Breast epithelium (tissue), 4 donors: ENCODE results near the gene TXNL4B. TPM values are rescaled to one million over a fixed set of nuclear protein-coding genes. Genes with fewer than 3 reads are reported as not detected.

ENCODE experiments used
- DNase-seq, 2 donors: peaks; one replicate each; pipeline ENCODE4 v3.0.0-alpha.2; 2019; ENCODE audit warnings: low spot score in 2 of 2
- H3K27ac ChIP-seq, 2 donors: fragments of 200-600 bp; sonication (generic) in 1 of 2; one replicate each; pipeline ENCODE4 v1.5.1; 2016 to 2019; ENCODE audit warnings: mild to moderate bottlenecking in 1 of 2
- H3K27me3 ChIP-seq, 2 donors: fragments of 200-600 bp; sonication (generic) in 1 of 2; one replicate each; pipeline versions ENCODE4 v1.5.1 to v1.6.0; 2017 to 2019; ENCODE audit warnings: control low read depth in 1 of 2, mild to moderate bottlenecking in 1 of 2
- H3K36me3 ChIP-seq: fragments of 200-600 bp; one replicate; pipeline ENCODE4 v1.5.1; 2019
- H3K4me1 ChIP-seq, 2 donors: fragments of 200-600 bp; sonication (generic); one replicate each; pipeline ENCODE4 v1.5.1; 2016 to 2019; ENCODE audit warnings: control low read depth in 1 of 2
- H3K4me3 ChIP-seq, 3 donors: fragments of 200-600 bp; sonication (generic); 1 replicate in 2 of 3; 2 replicates in 1 of 3; pipeline ENCODE4 v1.5.1; 2016 to 2019; ENCODE audit warnings: mild to moderate bottlenecking in 3 of 3, moderate library complexity in 2 of 3
- H3K9me3 ChIP-seq, 2 donors: fragments of 200-600 bp; sonication (generic) in 1 of 2; one replicate each; pipeline ENCODE4 v1.5.1; 2016 to 2019; ENCODE audit warnings: control low read depth in 1 of 2
- CTCF ChIP-seq, 3 donors: fragments of 450-650 bp; IDR thresholded peaks; one replicate each; pipeline ENCODE4 v1.5.1; 2016 to 2017; ENCODE audit warnings: antibody characterized with exemption in 3 of 3, mild to moderate bottlenecking in 3 of 3, moderate library complexity in 3 of 3
- POLR2A ChIP-seq: fragments of 450-650 bp; IDR thresholded peaks from one replicate; pipeline ENCODE4 v1.6.1; 2016; ENCODE audit warnings: antibody characterized with exemption, mild to moderate bottlenecking, moderate library complexity
- POLR2AphosphoS5 ChIP-seq, 3 donors: sonication (generic); formaldehyde crosslinking; IDR thresholded peaks; one replicate each; pipeline ENCODE4 v1.6.1; 2017; ENCODE audit warnings: antibody characterized with exemption in 3 of 3
- intact Hi-C: fragments of 100-400 bp; cut with DNase I; formaldehyde crosslinking; loops from one replicate; pipeline ENCODE4 v1.15.1; 2023; ENCODE audit warnings: low total_unique reads
- total RNA-seq, 3 donors: library from RNA; depleted of rRNA; stranded (reverse); fragments of >200 nt; gene quantifications; one replicate each; pipeline ENCODE4 v1.1.0, GENCODE V29; 2016

The TXNL4B gene
- total RNA-seq, 3 donors from 2014 or later = 7.2 to 16.4 (median 8.8) TPM

DNA sequence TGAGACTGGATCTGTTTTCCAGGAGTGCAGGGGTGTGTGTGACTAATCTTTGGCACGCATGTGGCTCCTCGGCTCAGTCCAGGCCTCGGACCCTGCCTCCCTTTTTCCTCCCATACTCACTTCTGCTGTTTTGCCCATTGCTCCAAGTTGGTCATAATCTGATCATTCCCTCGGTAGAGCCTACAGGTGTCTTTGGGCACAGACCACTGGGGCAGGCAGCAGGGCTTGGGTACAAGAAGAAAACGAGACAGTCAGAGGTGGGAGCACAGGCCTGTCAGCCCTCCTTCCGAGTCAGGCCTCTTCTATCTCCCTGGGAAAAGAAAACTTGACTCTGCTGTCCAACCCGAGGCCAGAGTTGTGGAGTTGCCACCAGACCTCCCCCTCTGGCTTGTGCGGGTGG is 30.0 kb upstream of the TXNL4B start:
- H3K4me3 ChIP-seq = no peak overlapping the region
- intact Hi-C loops = no loop called here
- no peaks in the 10 kb centered on the region for H3K4me1 ChIP-seq
- no peaks in the 10 kb centered on the region for H3K27me3 ChIP-seq
- no peak overlapping the region for H3K27ac ChIP-seq
- DNase-seq = no peak
- no peak for TF ChIP-seq CTCF (IDR thresholded peaks at IDR 0.05)
- TF ChIP-seq POLR2A = no peak
- no peak for TF ChIP-seq POLR2AphosphoS5 (IDR thresholded peaks at IDR 0.05)
- no peaks in the 10 kb centered on the region for H3K9me3 ChIP-seq
- no peaks in the 10 kb centered on the region for H3K36me3 ChIP-seq

GRCh38 chr16:72122916-72123315 is 29.5 kb upstream of the TXNL4B start:
- Histone ChIP-seq H3K9me3 (no peaks in the 10 kb centered on the region), H3K27ac (no peak overlapping the region), H3K36me3 (no peaks in the 10 kb centered on the region), H3K4me1 (no peaks in the 10 kb centered on the region), H3K4me3 (no peak overlapping the region), H3K27me3 (no peaks in the 10 kb centered on the region)
- intact Hi-C loops = no loop called here
- TF ChIP-seq POLR2AphosphoS5 (IDR thresholded peaks at IDR 0.05) (no peak), POLR2A (no peak), CTCF (IDR thresholded peaks at IDR 0.05) (no peak)
- no peak for DNase-seq

GRCh38 chr16:72122308-72122707 is 28.9 kb upstream of the TXNL4B start:
- H3K4me3 ChIP-seq = no peak overlapping the region
- TF ChIP-seq POLR2AphosphoS5 (IDR thresholded peaks at IDR 0.05) = no peak
- TF ChIP-seq POLR2A = no peak
- no peak for TF ChIP-seq CTCF (IDR thresholded peaks at IDR 0.05)
- no peaks in the 10 kb centered on the region for H3K36me3 ChIP-seq
- intact Hi-C loops = no loop called here
- no peaks in the 10 kb centered on the region for H3K9me3 ChIP-seq
- H3K27me3 ChIP-seq = no peaks in the 10 kb centered on the region
- DNase-seq = no peak
- H3K4me1 ChIP-seq = no peaks in the 10 kb centered on the region
- H3K27ac ChIP-seq = no peak overlapping the region

DNA sequence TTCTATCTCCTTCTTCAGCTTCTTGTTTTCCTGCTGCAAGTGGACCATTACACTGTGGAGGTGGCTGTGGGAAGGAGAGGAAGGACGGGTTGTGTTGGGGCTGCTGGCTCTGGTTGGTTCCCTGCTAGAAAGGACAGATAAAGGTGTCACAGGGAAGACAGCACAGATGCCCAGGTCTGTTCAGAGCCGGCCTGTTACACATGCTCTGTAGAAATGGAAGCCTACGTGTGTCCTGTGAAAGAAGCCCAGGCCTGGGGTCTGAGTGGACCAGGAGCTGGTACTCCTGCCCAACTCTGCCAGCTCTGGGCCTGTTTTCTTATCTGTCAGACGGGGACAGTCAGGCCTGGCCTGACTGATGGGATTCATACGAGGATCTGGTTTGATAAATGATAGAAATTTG is 26.6 kb upstream of the TXNL4B start:
- no peak overlapping the region for H3K4me3 ChIP-seq
- H3K9me3 ChIP-seq = no peaks in the 10 kb centered on the region
- H3K27me3 ChIP-seq = no peaks in the 10 kb centered on the region
- H3K4me1 ChIP-seq = no peaks in the 10 kb centered on the region
- H3K36me3 ChIP-seq = no peaks in the 10 kb centered on the region
- intact Hi-C loops = no loop called here
- TF ChIP-seq CTCF (IDR thresholded peaks at IDR 0.05) (no peak), POLR2AphosphoS5 (IDR thresholded peaks at IDR 0.05) (no peak), POLR2A (no peak)
- peak in 1 of 2 donors; percentile 15 for DNase-seq
- H3K27ac ChIP-seq = no peak overlapping the region

DNA sequence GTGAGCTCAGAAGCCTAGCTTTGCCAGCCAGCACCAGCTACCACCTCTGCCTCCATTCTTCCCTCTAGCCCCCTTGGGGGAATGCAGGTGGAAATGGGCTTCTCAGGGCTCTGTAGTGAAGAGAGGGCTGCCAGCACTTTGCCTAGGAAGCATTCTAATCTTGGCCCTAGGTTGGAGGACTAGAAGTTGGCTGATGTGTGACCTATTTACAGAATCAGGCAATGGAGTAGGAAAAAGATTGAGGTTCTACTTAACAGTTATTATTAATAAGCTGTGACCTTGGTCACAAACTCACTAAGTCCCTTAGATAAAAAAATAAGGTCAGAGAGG is 20.2 kb upstream of the TXNL4B start:
- no peak for TF ChIP-seq POLR2A
- no peak for TF ChIP-seq CTCF (IDR thresholded peaks at IDR 0.05)
- no peak for TF ChIP-seq POLR2AphosphoS5 (IDR thresholded peaks at IDR 0.05)
- H3K36me3 ChIP-seq = peaks cover 26% of the 10 kb centered on the region
- H3K4me1 ChIP-seq = no peaks in the 10 kb centered on the region
- H3K9me3 ChIP-seq = no peaks in the 10 kb centered on the region
- H3K27me3 ChIP-seq = no peaks in the 10 kb centered on the region
- no peak overlapping the region for H3K27ac ChIP-seq
- intact Hi-C loops = no loop called here
- DNase-seq = no peak
- H3K4me3 ChIP-seq = no peak overlapping the region
